HG03354 (cell line): ENCODE measurements around the gene PTGDS.
A peak's percentile ranks its signal among the peaks of the same experiment; 100 is the strongest.

Source experiments
- ATAC-seq: cut with Tn5 transposase; IDR thresholded peaks from one replicate; pipeline ENCODE4 v1.9.1; 2021; ENCODE audit warnings: mild to moderate bottlenecking; ENCODE audit not compliant: unreplicated experiment, poor library complexity, severe bottlenecking

PTGDS gene

DNA sequence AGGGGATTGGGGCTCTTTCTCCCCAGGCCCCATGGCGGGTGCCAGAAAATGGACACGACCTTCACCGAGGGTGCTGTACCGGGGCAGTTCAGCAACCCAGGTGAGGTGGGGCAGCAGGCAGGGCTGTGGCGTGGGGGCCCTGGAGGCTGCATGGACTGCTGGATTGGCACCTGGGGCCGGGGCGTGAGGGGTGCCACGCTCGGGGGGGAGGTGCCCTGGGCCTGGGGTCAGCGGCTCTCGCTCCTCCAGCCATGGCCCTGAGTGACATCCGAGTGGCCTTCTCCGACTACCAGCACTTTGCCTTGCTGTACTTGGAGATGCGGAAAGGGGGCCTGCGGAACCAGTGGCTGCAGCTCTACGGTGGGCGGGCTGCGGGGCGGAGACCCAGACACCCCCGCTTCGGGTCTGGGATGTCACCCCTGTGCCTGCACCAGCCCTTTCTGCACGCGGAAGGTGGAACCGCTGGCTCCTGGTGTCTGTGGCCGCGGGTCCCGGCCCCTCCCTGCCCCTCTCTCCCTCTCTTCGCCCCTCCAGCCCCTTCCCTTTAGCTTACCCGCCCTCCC lies 7.2 kb downstream of the PTGDS start:
- no peak for ATAC-seq

DNA sequence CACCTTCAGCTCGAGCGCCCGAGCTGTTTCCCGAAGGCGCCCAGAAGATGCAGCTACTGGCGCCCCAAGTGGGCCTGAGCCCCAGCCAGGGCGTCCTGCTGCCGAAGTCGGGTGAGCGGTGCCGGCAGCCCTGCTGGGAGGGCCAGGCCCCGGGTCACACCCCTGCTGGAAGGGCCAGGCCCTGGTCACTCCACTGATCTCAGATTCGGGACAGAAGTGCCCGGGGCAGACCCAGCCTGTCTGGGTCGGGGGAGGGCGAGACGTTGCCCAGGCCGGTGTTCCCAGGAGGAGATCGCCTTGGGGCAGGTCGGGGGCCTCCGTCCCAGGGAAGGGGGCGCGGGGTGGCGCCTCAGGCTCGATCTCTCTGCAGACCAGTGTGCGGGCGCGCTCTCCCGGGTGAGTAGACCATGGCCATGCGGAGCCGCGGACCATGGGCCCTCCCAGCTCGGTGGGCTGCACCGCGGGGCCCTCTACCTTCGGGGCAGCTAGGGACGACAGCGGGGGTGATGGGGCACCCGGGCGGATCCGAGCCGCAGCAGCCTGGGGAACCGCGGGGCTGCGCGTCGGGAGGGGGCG lies 7.8 kb downstream of the PTGDS start:
- no peak for ATAC-seq

- no peak for ATAC-seq
These were observed 8.5 kb downstream of the PTGDS start for GRCh38 chr9:136985853-136986252.

GRCh38 chr9:136988872-136989271 lies 11.6 kb downstream of the PTGDS start:
- no peak for ATAC-seq

DNA sequence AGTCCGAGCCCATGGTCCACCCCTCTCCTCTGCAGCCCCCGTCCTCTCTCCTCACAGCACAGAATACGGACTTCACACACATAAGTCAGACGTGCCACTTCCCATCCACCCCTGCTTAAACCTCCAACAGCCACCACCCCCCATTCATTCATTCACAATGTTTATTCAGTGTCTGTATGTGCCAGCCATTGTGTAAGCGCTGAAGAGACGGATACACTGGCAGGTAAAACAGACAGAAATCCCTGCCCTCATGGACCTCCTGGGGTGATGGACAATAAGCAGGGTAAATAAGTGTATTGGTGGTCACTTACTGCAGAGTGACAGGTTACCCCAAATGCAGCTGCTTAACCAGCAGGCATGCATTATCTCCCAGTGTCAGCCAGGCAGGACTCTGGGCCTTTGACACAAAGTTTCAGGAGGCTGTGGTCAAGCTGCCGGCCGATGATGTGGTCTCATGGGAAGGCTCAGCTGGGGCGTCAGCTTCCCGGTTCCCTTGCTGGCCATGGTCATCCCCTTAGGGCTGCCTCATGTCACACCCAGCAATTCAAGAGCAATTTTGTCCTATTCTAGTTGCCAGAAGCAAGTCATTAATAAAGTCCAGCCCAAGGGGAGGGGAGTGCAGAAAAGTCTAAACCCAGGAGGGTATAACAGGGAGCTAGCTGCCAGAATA lies 13.1 kb downstream of the PTGDS start:
- ATAC-seq, result no peak

DNA sequence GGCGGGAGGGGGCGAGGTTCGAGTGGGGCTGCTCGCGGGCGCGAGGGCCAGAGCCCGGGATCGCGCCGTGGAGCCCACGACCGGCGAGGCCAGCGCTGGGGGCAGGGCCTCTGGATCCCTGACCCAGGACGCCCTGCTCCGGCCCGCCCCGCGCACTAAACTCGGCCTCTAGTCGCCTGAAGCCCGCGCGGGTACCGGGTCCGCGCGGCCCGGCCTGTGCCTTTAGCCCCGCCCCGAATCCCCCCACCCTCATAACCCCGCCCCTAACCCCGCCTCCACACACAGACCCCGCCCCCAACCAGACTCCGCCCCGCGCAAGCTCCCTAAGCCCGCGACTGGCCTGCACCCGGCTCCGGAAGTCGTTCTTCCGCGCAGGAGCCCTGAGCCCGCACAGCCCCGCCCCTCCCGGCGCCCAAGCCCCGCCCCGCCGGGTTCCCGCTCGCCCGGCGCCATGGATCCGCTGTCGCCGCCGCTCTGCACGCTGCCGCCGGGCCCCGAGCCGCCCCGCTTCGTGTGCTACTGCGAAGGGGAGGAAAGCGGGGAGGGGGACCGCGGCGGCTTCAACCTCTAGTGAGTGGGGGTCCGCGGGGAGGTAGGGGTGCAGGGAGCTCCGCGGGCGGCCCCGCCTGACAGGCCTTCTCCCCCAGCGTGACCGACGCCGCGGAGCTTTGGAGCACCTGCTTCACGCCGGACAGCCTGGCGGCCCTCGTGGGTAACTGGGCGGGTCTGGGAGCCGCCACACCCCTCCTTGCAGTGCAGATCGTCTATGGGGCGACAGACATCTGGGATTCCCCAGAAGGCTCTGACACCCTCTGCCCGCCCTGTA lies 14.9 kb downstream of the PTGDS start, which contains the start of gene PAXX:
PAXX (plus strand) TSS at position 430 of the 826 bp plus-strand sequence; CDS start at position 452, 22 bp downstream.
- ATAC-seq, result peak; percentile 84

DNA sequence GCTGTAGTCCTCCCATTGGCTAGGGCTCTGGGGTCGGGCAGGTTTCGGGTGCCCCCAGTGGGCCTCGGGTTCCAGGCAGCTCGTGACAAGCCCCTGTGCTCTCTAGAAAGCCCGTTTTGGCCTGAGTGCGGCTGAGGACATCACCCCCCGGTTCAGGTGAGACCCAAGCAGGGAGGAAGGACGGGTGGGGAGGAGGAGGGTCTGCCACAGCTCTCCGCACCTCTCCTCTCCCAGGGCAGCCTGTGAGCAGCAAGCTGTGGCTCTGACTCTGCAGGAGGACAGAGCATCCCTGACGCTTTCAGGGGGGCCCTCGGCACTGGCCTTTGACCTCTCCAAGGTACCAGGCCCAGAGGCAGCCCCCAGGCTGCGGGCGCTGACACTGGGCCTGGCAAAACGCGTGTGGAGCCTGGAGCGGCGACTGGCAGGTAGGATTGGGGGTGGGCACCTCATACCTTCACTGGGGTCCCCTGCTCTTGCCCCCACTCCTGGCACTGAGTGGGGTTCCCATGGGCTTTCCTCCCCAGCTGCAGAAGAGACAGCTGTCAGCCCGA lies 15.6 kb downstream of the PTGDS start:
- no peak for ATAC-seq

DNA sequence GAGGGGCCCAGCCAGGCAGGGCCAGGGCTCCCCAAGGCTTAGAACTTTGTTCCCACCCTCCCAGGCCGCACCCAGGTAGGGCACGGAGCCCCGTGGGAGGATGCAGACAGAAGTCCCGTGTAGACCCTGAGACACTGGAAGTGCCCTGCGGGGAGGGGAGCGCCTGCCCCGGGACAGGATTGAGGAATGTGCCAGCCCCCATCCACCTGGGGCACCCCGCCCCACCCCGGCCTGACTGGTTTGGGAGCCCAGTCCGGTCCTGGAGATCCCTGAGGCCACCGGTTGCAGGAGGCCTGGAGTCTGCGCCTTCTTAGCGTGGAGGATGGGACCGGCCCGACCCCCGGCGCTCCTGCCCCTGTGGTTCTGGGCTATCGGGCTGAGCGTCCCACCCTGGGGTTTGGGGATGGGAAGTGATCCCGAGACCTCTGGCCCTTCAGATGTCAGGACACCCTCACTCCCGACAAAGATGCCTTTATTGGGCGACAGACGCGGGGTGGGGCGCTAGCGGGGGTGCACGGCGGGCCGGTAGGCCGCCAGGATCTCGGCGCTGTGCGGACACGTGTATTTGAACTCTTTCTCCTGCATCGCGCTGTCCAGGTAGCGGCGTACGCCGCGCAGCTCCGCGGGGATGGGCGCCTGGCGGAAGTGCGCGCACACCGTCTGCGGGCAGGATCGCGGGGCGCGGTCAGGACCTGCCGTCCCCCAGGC lies 17.0 kb downstream of the PTGDS start:
- ATAC-seq, result no peak

GRCh38 chr9:136994888-136995230 lies 17.6 kb downstream of the PTGDS start:
- no peak for ATAC-seq

DNA sequence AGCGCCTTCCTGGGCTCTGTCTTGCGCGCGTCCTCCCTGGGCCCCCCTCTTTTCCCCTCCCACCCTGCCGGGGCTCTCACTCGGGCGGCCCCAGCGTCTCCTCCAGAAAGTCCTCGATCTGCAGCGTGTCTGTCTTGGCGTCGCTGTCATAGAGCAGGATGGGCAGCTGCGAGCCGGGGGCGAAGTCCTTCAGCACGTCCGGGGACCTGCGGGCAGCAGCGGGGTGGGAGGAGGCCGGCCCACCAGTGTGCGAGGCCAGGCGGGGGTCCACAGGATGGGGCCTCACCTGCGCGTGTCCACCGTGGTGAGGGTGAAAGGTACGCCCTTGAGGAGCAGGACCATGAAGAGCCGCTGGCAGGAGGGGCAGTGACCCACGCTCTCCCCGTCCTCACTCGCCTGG lies 18.1 kb downstream of the PTGDS start:
- ATAC-seq, result no peak

DNA sequence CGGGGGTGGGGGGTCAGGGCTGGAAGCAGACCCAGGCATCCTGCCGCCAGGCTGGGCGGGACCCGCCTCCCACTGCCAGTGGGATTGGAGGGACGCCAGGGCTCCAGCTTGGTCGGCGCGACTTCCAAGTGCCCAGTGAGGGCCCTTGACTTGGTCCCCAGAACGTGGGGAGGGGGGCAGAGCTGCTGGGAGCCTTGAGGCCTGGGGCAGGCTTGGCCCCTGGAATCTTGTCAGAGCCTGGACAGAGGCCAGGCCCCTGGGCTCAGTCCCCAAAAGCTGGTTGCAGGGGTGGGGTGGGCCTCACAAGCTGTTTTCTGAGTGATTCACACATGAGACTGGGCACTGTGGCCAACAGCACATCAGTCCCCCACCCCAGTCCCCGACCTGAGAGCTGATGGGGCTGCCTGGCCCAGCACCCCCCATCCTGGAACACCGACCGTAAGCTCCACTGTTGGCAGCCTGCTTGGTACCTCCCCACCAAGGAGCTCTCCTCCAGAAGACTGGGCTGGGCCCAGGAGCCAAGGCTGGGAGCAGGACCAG lies 18.5 kb downstream of the PTGDS start:
- no peak for ATAC-seq

GRCh38 chr9:136996361-136997292 lies 19.3 kb downstream of the PTGDS start, which contains the start of gene CLIC3:
Gene CLIC3 (minus strand): TSS chr9:136996568. CDS start chr9:136996543, 25 bp downstream.
- ATAC-seq, result no peak

DNA sequence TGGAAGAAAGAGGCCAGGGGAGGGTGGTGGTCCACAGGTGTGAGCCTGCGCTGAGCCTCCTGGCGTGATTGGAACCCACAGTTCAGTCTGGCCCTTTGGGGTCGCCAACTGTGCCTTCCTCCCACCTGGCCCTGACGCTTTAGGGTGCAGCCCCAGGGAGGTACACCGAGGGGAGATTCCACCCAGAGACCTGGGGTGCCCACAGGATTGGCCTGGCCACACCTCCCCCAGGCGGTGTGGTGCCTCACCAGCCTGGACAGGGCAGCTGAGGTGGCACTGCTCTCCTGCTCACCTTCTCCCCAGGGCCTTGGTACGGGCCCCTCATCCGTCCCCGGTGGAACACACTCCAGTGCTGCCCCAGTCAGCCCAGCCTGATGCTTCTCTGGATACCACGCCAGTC lies 20.1 kb downstream of the PTGDS start:
- ATAC-seq, result no peak

DNA sequence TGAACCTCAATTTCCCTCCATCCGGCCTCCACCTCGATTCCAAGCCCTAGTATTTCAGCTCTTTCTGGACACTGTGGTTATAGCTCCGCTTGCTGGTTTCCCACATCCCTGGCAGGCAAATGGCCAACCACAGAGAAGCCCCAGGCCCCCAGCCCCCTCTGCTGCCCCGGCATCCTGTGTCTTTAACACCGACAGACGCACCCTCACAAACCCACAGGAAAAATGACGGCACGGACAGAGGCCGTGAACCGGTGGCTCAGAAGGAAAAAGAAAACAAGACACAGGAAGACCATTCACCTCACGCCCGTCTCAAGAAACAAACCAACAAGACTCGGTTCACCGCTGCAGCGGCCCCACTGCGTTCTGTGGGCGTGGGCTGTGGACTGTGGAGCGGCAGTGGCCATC lies 20.5 kb downstream of the PTGDS start:
- no peak for ATAC-seq

DNA sequence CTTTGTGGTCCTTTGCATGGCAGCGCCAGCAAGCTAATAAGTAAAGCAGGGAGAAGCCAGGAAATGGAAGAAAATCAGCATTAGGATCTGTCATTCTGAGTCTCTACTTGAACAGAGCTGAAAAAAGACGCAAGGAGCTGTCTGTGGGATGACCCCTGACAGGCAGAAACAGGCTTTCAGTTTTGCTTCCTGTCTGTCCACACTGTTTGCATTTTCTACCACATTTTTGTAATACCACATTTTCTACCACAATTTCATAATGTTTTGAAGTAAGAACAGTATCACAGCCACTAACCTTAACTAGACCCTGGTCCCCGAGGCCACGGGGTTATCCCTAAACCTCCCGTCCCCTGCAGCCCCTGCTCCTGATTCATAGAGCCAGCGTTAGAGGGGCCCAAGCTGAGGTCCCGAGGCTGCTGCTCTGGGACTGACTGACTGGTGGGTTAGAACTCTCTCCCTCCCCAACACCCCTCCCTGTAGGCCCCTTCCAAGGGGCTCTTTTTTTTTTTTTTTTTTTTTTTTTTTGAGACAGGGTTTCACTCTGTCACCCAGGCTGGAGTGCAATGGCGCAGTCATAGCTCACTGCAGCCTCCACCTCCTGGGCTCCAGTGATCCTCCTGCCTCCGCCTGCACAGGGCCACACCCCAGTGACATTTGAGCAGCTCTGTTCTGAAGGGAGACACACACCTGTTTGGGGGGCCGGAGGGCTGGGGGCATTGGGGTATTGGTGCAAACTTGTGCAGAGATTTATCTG lies 23.1 kb downstream of the PTGDS start:
- ATAC-seq, result peak; percentile 81

DNA sequence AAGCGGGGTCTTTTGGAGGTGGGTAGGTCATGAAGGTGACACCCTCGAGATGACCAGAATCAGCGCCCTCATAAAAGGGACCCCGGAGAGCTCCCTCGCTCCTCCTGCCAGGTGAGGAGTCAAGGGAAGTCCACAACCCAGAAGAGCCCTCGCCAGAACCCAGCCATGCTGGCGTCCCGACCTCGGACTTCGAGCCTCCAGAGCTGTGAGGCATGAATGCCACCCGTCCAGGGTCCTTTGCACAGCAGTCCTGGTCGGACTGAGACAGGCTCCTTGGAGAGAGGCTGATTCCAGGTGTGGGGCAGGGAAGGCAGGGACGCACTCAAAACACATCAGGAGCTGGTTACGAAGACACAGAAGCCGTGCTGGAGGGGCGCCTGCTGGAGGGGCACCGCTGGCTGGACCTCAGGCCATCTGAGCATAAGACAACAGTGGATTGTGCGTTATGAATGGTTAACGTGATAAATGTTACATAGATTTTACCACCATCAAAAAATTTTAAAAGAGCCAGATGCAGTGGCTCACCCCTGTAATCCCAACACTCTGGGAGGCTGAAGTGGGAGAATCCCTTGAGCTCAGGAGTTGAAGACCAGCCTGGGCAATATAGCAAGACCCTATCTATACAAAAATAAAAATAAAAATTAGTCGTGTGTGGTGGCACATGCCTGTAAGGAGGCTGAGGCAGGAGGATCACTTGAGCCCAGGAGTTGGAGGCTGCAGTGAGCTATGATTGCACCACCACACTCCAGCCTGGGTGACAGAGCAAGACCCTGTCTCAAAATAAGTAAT lies 24.7 kb downstream of the PTGDS start:
- ATAC-seq, result no peak

DNA sequence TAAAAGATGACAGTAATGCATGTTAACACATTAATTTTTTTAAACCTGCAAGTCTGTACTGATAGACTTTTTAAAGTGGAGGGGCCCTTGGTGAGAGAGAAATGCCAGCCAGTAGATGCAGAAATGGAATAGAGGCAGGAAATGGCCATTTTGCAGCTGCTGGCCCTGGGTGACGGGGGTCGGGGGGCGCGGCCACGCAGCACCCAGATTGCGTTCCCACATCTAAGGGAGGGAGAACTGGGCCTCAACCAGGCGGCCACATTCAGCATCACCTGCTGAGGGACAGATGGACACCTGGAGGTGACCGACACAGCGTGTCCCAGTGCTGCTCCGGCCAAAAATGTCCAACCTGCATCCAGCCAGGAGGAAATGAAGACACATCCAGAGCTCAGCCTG lies 25.3 kb downstream of the PTGDS start:
- no peak for ATAC-seq
